ENCODE measurements around the gene MYO9B.

DNA sequence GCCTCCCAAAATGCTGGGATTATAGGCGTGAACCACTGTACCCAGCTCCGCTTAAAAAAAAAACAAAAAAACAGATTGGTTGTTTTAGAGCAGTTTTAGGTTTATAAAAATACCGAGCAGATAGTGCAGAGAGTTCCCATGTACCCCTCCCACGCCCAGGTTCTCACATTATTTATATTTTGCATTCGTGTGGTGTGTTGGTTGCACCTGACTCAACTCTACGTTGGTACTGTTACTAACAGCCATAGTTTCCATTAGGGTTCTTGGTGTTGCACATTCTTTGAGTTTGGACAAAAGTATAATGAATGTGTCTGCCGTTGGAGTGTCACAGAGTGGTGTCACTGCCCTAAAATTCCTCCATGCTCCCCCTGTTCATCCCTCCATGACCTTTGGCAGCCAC lies 29.1 kb downstream of the MYO9B start:
- TF ChIP-seq, protein P1, sequence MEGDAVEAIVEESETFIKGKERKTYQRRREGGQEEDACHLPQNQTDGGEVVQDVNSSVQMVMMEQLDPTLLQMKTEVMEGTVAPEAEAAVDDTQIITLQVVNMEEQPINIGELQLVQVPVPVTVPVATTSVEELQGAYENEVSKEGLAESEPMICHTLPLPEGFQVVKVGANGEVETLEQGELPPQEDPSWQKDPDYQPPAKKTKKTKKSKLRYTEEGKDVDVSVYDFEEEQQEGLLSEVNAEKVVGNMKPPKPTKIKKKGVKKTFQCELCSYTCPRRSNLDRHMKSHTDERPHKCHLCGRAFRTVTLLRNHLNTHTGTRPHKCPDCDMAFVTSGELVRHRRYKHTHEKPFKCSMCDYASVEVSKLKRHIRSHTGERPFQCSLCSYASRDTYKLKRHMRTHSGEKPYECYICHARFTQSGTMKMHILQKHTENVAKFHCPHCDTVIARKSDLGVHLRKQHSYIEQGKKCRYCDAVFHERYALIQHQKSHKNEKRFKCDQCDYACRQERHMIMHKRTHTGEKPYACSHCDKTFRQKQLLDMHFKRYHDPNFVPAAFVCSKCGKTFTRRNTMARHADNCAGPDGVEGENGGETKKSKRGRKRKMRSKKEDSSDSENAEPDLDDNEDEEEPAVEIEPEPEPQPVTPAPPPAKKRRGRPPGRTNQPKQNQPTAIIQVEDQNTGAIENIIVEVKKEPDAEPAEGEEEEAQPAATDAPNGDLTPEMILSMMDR (conservative IDR thresholded peaks at IDR 0.05 in 1 of 2, IDR thresholded peaks at IDR 0.05 in 1 of 2; ENCODE audit: low read depth in 1 of 2, low read length in 2 of 2) = no peak
- no peak for TF ChIP-seq EZH2 (IDR thresholded peaks at IDR 0.05; ENCODE audit: low read length, missing control alignments)
